Thymus (tissue), 11 donors: ENCODE data around the gene BICC1. TPM values are rescaled to one million over a fixed set of nuclear protein-coding genes. Genes with fewer than 3 reads are reported as not detected.

ENCODE experiments used
- DNase-seq, 9 donors: peaks; one replicate each; pipeline ENCODE4 v3.0.0-alpha.2; 2013; ENCODE audit warnings: low spot score in 9 of 9, low read depth in 6 of 9, missing footprints in 1 of 9
- H3K27ac ChIP-seq, 2 donors: one replicate each; pipeline ENCODE4 v1.5.1; 2013; ENCODE audit warnings: control low read depth in 1 of 2, low read depth in 1 of 2, low read length in 1 of 2, mild to moderate bottlenecking in 1 of 2, moderate library complexity in 1 of 2
- H3K27me3 ChIP-seq, 2 donors: one replicate each; pipeline ENCODE4 v1.5.1; 2013; ENCODE audit warnings: low read length in 1 of 2; ENCODE audit not compliant: control insufficient read depth in 2 of 2, insufficient read depth in 1 of 2
- H3K36me3 ChIP-seq, 2 donors: one replicate each; pipeline ENCODE4 v1.5.1; 2013; ENCODE audit warnings: low read length in 1 of 2, mild to moderate bottlenecking in 1 of 2, moderate library complexity in 1 of 2; ENCODE audit not compliant: control insufficient read depth in 2 of 2, insufficient read depth in 2 of 2
- H3K4me1 ChIP-seq, 2 donors: one replicate each; pipeline ENCODE4 v1.5.1; 2013; ENCODE audit warnings: low read length in 2 of 2; ENCODE audit not compliant: control insufficient read depth in 2 of 2, insufficient read depth in 2 of 2
- H3K4me3 ChIP-seq, 2 donors: one replicate each; pipeline ENCODE4 v1.5.1; 2013; ENCODE audit warnings: low read length in 2 of 2, control low read depth in 1 of 2, mild to moderate bottlenecking in 1 of 2
- H3K9me3 ChIP-seq, 2 donors: one replicate each; pipeline ENCODE4 v1.5.1; 2013; ENCODE audit warnings: low read length in 1 of 2, mild to moderate bottlenecking in 1 of 2; ENCODE audit not compliant: control insufficient read depth in 2 of 2, insufficient read depth in 1 of 2
- WGBS: extraction: QIAGEN DNeasy Blood & Tissue Kit; methylation state at CpG from one replicate; pipeline ENCODE4 v1.1.7; 2013; 5-methylcytosine and 5-hydroxymethylcytosine counted together
- polyA plus RNA-seq: library from polyadenylated mRNA; stranded (reverse); fragments of 200-250 nt; gene quantifications from one replicate; pipeline ENCODE4 v1.2.3, GENCODE V29; 2013
- total RNA-seq: library from RNA; stranded (reverse); fragments of 120-200 nt; gene quantifications from one replicate; pipeline ENCODE4 v1.2.4, GENCODE V29; 2013
- donor health status: healthy.

Gene BICC1
- total and polyA plus RNA-seq, 2 donors: 1.8 to 1.9 TPM

- Histone ChIP-seq H3K27ac (no peak overlapping the region), H3K36me3 (no peaks in the 10 kb centered on the region), H3K9me3 (no peaks in the 10 kb centered on the region), H3K4me1 (no peaks in the 10 kb centered on the region), H3K27me3 (no peaks in the 10 kb centered on the region), H3K4me3 (no peak overlapping the region)
- DNase-seq: no peak
- WGBS: 93% methylated on average over 2 of the region's 2 CpGs
Observed at GRCh38 chr10:58570979-58571378, 58.3 kb downstream of the BICC1 start.

GRCh38 chr10:58573144-58573543 lies 60.5 kb downstream of the BICC1 start:
- no peaks in the 10 kb centered on the region for H3K27me3 ChIP-seq
- WGBS: 98% methylated on average over 1 of the region's 1 CpG

GRCh38 chr10:58574058-58574457 lies 61.4 kb downstream of the BICC1 start:
- no peaks in the 10 kb centered on the region for H3K4me1 ChIP-seq
- H3K4me3 ChIP-seq: no peak overlapping the region
- H3K27me3 ChIP-seq: no peaks in the 10 kb centered on the region
- no peak for DNase-seq
- 70% methylated on average over 1 of the region's 1 CpG for WGBS
- no peaks in the 10 kb centered on the region for H3K36me3 ChIP-seq
- H3K27ac ChIP-seq: no peak overlapping the region
- no peaks in the 10 kb centered on the region for H3K9me3 ChIP-seq

More at GRCh38 chr10:58573144-58573543, 60.5 kb downstream of the BICC1 start:
- Histone ChIP-seq H3K4me3 (no peak overlapping the region), H3K9me3 (no peaks in the 10 kb centered on the region), H3K27ac (no peak overlapping the region), H3K4me1 (no peaks in the 10 kb centered on the region), H3K36me3 (no peaks in the 10 kb centered on the region)
- no peak for DNase-seq

- Histone ChIP-seq H3K27ac (no peak overlapping the region), H3K4me1 (no peaks in the 10 kb centered on the region), H3K36me3 (no peaks in the 10 kb centered on the region), H3K4me3 (no peak overlapping the region), H3K27me3 (no peaks in the 10 kb centered on the region), H3K9me3 (no peaks in the 10 kb centered on the region)
- WGBS: 98% methylated on average over 4 of the region's 4 CpGs
- DNase-seq: no peak
Observed at GRCh38 chr10:58575491-58575890, 62.8 kb downstream of the BICC1 start.

GRCh38 chr10:58576751-58577436 lies 64.2 kb downstream of the BICC1 start:
- no peaks in the 10 kb centered on the region for H3K9me3 ChIP-seq
- no peaks in the 10 kb centered on the region for H3K27me3 ChIP-seq
- no peak for DNase-seq
- H3K4me3 ChIP-seq: no peak overlapping the region
- WGBS: 90% methylated on average over 3 of the region's 3 CpGs
- H3K4me1 ChIP-seq: no peaks in the 10 kb centered on the region
- no peak overlapping the region for H3K27ac ChIP-seq
- no peaks in the 10 kb centered on the region for H3K36me3 ChIP-seq

GRCh38 chr10:58577437-58577777 lies 64.7 kb downstream of the BICC1 start:
- H3K27ac ChIP-seq: no peak overlapping the region

GRCh38 chr10:58578366-58578765 lies 65.7 kb downstream of the BICC1 start:
- WGBS: 89% methylated on average over 8 of the region's 8 CpGs
- Histone ChIP-seq H3K4me3 (no peak overlapping the region), H3K27me3 (no peaks in the 10 kb centered on the region), H3K9me3 (no peaks in the 10 kb centered on the region), H3K4me1 (no peaks in the 10 kb centered on the region), H3K27ac (no peak overlapping the region), H3K36me3 (no peaks in the 10 kb centered on the region)
- no peak for DNase-seq

More at GRCh38 chr10:58577437-58577777, 64.7 kb downstream of the BICC1 start:
- H3K36me3 ChIP-seq: no peaks in the 10 kb centered on the region
- no peak overlapping the region for H3K4me3 ChIP-seq
- no peaks in the 10 kb centered on the region for H3K4me1 ChIP-seq
- H3K27me3 ChIP-seq: no peaks in the 10 kb centered on the region
- no peak for DNase-seq
- H3K9me3 ChIP-seq: no peaks in the 10 kb centered on the region

- Histone ChIP-seq H3K27me3 (no peaks in the 10 kb centered on the region), H3K27ac (no peak overlapping the region), H3K4me3 (no peak overlapping the region), H3K9me3 (no peaks in the 10 kb centered on the region), H3K4me1 (no peaks in the 10 kb centered on the region), H3K36me3 (no peaks in the 10 kb centered on the region)
- no peak for DNase-seq
- WGBS: 97% methylated on average over 11 of the region's 11 CpGs
Observed at GRCh38 chr10:58579011-58579655, 66.5 kb downstream of the BICC1 start.

GRCh38 chr10:58582045-58582444 lies 69.4 kb downstream of the BICC1 start:
- Histone ChIP-seq H3K27me3 (no peaks in the 10 kb centered on the region), H3K4me1 (no peaks in the 10 kb centered on the region), H3K4me3 (no peak overlapping the region), H3K9me3 (no peaks in the 10 kb centered on the region), H3K36me3 (no peaks in the 10 kb centered on the region), H3K27ac (no peak overlapping the region)
- no peak for DNase-seq
